Raji (cell line): ENCODE results near the gene CAPN14.

Source experiments
- POLR2A ChIP-seq: IDR thresholded peaks from 2 replicates; pipeline ENCODE4 v1.6.1; 2011; ENCODE audit warnings: low read depth, low read length, control low read depth; ENCODE audit not compliant: insufficient read depth

The CAPN14 gene

GRCh38 chr2:31249009-31249690 is 31.8 kb upstream of the CAPN14 start:
- no peak for TF ChIP-seq POLR2A

- TF ChIP-seq POLR2A, result no peak
Observed at GRCh38 chr2:31248139-31248538, 30.8 kb upstream of the CAPN14 start.

- no peak for TF ChIP-seq POLR2A
Observed at GRCh38 chr2:31247711-31248110, 30.4 kb upstream of the CAPN14 start.

- TF ChIP-seq POLR2A, result no peak
Observed at GRCh38 chr2:31246184-31246852, 29.0 kb upstream of the CAPN14 start.

GRCh38 chr2:31244101-31244500 is 26.8 kb upstream of the CAPN14 start:
- TF ChIP-seq POLR2A, result no peak

- no peak for TF ChIP-seq POLR2A
Observed at GRCh38 chr2:31243053-31243452, 25.7 kb upstream of the CAPN14 start.

- no peak for TF ChIP-seq POLR2A
Observed at GRCh38 chr2:31241625-31242270, 24.4 kb upstream of the CAPN14 start.

- TF ChIP-seq POLR2A, result no peak
Observed at GRCh38 chr2:31240381-31241365, 23.4 kb upstream of the CAPN14 start.

GRCh38 chr2:31239593-31240177 is 22.4 kb upstream of the CAPN14 start:
- TF ChIP-seq POLR2A, result no peak

- no peak for TF ChIP-seq POLR2A
Observed at GRCh38 chr2:31238906-31239592, 21.7 kb upstream of the CAPN14 start.

GRCh38 chr2:31238126-31238905 is 21.0 kb upstream of the CAPN14 start:
- TF ChIP-seq POLR2A, result no peak

- no peak for TF ChIP-seq POLR2A
Observed at GRCh38 chr2:31237348-31238017, 20.2 kb upstream of the CAPN14 start.
